ENCODE data around the gene ODAPH. TPM values are rescaled to one million over a fixed set of nuclear protein-coding genes. Genes with fewer than 3 reads are reported as not detected.
A peak's percentile ranks its signal among the peaks of the same experiment; 100 is the strongest.
"Not testable (repeated sequence)": the region's sequence is repeated elsewhere in the genome, so short reads cannot be mapped to it uniquely, and the experiment has no call there.

ODAPH gene, protein sequence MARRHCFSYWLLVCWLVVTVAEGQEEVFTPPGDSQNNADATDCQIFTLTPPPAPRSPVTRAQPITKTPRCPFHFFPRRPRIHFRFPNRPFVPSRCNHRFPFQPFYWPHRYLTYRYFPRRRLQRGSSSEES
- 0.69 TPM for polyA plus RNA-seq (2013, experiment 1 of 2; ENCODE audit: insufficient read length)
- 0.53 TPM for polyA plus RNA-seq (2013, experiment 2 of 2; ENCODE audit: insufficient read length)

DNA sequence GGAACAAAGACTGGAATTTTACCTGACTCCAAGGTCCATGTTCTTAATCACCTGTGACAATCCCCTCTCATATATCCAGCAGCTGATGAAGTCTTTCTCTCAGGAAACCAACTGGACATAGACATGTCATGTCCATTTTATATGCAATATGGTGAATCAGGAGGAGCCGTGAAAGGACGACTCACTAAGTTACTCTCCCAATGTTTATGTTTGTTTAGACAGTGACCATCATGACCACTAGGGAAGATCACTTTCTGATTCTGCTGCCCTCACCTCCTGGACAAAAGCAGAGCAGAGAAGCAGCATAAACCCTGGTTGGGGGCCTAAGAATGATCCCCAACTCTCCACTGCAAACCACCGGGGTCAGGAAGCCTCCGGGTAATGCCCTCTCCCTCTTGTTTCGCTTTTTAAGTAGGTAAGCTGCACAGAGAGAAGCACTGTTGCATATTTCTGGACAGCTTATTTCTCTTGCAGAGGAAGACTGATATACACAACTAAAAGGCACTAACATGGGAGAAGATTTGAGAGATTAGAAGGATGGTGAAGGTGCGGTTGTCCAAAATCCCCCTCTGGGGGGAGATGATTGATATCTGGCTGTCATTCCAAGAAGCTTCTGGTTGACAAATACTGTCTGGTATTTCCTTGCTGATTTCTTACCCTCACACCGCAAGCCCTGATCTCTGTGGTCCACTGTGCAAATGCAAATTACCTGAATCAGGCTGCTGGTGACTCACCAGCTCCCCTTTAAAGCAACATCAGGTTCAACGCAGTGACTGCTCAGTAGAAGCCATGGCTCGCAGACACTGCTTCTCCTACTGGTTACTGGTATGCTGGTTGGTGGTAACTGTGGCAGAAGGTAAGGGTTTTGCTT is at the start of gene ODAPH:
Gene ODAPH (plus strand): TSS at position 773 of the 871 bp plus-strand sequence. CDS start 17 bp downstream, at position 790.
- peak; percentile 78 for DNase-seq

DNA sequence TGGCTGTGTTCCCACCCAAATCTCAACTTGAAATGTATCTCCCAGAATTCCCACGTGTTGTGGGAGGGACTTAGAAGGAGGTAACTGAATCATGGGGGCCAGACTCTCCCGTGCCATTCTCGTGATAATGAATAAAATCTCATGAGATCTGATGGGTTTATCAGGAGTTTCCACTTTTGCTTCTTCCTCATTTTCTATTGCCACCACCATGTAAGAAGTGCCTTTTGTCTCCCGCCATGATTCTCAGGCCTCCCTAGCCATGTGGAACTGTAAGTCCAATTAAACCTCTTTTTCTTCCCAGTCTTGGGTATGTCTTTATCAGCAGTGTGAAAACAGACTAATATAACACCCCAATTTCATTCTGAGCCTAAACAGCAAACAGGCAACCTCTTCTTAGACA is 46.3 kb upstream of the ODAPH start:
- DNase-seq = not testable (repeated sequence)

GRCh38 chr4:75511841-75512240 is 44.0 kb upstream of the ODAPH start:
- no peak for DNase-seq

GRCh38 chr4:75512386-75513211 is 43.3 kb upstream of the ODAPH start:
- peak; percentile 17 for DNase-seq

DNA sequence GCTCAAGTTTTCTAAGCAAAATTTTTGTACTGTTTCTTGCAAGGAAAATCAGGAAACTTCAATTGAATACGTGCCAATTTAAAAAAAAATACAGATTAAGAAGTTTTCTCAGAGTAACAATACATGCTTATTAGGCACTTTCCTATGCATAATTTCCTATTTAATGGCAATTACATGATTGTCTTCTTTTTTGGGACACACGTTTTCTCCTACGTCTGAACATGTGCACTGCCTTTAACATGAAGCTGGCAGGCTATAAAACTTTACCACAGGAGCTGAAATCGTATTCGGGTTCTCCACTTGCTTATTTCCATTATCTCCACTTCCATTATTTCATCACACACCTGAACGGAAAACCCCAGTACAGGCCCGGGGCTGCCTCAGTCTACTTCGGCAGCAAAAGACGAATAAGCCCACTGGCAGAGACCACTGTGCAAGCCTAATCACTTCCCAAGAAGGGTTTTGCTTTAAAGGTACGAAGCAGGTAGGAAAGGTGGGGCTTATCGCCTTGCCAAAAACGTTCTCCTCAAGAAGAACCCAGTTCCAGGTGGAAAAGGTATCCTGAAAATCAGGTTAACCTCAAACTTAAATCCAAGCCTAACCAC is 42.2 kb upstream of the ODAPH start:
- no peak for DNase-seq

DNA sequence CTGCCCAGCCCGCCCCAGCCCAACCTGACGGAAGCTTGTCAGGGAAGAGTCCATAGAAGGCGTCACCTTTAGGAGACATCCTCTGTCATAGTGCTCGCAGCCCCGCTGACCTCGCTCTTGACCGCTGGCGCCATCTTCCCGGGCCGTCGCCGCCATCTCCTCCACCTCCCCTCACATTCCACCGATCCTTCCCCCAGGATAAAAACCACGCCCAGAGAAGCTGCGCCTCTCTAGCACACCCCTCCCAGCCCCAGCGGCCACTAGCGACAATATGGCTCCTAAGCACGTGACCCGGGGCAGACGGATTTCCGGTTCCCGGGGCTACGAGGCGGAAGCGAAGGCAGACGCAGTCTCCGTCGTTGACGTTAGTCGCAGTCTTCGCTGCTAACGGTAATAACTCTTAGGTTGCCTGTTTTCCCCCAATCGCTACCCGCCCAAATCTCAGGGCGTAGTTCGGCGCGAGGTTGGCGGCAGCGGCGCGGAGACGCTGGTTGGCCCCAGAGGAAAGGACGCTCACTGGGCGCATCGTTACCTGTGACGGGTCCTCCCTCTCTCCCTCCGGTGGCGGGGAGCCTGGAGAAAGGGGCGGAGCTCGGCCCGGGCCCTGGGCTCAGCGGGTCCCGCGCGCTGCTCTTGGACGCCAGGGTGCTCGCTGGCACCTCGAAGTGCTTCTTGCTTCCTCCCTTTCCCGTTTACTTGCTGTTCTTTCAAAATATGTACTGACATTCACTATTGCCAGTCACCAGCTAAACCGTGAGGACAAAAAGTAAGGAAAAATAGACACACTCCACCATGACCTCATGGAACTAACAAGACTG is 41.5 kb upstream of the ODAPH start, which contains the start of the genes RCHY1 and THAP6:
Gene RCHY1 (minus strand): TSS at position 273 of the 818 bp plus-strand sequence. CDS start 117 bp downstream, at position 156.
Gene THAP6 (plus strand): TSS at position 343 of the 818 bp plus-strand sequence. CDS start 980 bp downstream, outside the sequence.
- peak; percentile 96 for DNase-seq

- DNase-seq = no peak
Measured at GRCh38 chr4:75514949-75515612, 40.8 kb upstream of the ODAPH start.

DNA sequence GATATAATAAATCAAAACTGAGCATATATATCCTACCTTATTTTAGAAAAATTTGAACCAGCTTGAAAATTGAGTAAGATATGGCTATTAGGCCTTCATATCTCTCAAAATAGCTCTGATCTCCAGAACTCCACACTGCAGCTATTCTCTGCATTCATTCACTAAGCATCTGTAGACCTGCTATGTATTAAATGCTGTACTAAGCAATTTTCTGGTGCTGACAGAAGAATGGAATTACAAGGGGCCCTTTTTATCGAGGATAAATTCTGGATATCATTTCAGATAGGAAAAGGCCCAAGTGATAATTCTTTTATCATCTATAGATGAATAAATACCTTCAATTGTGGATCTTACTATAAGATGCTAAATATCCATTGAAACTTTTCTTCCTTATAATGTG is 39.7 kb upstream of the ODAPH start:
- DNase-seq = no peak

GRCh38 chr4:75519452-75519851 is 36.4 kb upstream of the ODAPH start:
- DNase-seq = not testable (repeated sequence)

- no peak for DNase-seq
Measured at GRCh38 chr4:75525086-75525485, 30.8 kb upstream of the ODAPH start.

GRCh38 chr4:75525910-75526309 is 30.0 kb upstream of the ODAPH start:
- DNase-seq = no peak

GRCh38 chr4:75527482-75527881 is 28.4 kb upstream of the ODAPH start:
- no peak for DNase-seq

DNA sequence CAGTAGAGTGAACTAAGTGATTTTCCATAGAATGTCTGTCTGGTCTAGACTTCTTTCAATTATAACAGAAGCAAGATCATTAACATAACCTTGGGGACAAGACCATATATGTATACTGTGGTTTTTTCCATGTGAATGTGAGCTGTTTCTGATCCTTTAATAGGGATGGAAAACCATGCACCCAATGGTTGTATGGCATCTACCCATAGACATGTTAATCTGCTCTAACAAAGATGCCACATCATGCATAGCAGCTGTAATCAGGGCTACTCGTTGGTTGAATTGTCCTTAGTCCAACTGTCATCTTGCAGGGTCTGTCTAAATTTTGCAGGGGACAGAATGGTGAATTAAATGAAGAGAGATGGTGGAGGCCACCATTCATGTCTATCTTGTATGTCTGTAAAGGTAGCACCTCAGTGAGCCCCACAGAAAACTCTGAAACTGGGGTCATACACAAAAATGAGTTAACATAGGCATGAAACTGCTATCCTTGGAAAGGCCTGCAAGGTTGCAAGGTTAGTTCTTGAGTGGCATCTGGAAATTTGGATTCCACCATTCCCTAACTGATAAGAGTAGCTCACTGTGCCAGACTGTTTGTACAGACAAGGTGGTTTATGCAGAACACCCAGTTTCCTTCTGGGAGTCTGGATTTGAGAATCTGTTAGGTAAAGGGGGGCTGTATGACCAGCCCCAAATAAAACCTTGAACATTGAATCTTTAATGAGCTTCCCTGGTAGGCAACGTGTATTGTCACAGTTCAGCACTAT is 25.1 kb upstream of the ODAPH start:
- DNase-seq = no peak

GRCh38 chr4:75531536-75532143 is 24.2 kb upstream of the ODAPH start:
- DNase-seq = not testable (repeated sequence)

GRCh38 chr4:75533339-75533887 is 22.5 kb upstream of the ODAPH start:
- DNase-seq = not testable (repeated sequence)

DNA sequence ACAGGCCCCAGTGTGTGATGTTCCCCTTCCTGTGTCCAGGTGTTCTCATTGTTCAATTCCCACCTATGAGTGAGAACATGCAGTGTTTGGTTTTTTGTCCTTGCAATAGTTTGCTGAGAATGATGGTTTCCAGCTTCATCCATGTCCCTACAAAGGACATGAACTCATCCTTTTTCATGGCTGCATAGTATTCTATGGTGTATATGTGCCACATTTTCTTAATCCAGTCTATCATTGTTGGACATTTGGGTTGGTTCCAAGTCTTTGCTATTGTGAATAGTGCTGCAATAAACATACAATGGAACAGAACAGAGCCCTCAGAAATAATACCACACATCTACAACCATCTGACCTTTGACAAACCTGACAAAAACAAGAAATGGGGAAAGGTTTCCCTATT is 21.9 kb upstream of the ODAPH start:
- DNase-seq = not testable (repeated sequence)

DNA sequence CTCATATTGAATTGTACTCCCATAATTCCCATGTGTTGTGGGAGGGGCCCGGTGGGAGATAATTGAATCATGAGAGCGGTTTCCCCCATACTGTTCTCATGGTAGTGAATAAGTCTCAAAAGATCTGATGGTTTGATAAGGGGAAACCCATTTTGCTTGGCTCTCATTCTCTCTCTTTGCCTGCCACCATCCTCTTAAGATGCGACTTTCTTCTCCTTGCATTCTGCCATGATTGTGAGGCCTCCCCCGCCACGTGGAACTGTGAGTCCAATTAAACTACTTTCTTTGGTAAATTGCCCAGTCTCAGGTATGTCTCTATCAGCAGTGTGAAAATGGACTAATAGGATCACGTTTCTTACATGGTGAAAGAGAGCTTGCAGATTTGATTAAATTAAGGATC is 18.6 kb upstream of the ODAPH start:
- DNase-seq = not testable (repeated sequence)

DNA sequence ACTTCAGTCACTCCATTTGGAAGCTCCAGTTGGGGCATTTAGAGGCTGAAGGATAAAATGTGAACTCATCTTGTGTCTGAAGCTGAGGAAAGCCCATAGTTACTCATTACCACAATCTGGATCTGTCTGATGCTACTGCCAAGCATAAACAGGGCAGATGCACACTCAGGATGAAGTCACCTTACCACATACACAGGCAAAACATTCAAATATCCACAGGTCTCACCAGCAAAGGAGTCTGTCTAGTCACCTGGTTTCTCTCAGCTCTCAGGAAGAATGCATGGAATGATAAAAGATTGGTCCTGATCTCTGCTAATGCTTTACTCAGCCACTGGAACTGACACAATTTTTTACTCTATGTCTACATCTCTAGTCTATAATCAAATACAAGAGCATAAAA is 13.0 kb upstream of the ODAPH start:
- peak; percentile 88 for DNase-seq

DNA sequence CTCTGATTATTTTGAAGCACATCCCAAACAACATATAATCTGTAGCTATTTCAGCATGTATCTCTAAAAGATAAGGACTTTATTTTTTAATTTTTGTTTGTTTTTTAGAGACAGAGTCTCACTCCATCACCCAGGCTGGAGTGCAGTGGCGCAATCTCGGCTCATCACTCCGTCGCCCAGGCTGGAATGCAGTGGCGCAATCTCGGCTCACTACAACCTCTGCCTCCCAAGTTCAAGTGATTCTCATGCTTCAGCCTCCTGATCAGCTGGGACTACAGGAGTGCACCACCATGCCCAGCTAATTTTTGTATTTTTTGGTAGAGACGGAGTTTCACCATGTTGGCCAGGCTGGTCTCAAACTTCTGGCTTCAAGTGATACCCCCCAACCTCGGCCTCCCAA is 11.6 kb upstream of the ODAPH start:
- not testable (repeated sequence) for DNase-seq

All from fibroblast of skin of abdomen (primary cell).